Measurements from ENCODE around the gene THG1L. TPM values are rescaled to one million over a fixed set of nuclear protein-coding genes. Genes with fewer than 3 reads are reported as not detected.
A peak's percentile ranks its signal among the peaks of the same experiment; 100 is the strongest.

THG1L gene
- total RNA-seq, 1 donor from 2014 or later = 6.6 TPM

GRCh38 chr5:157710431-157710830 lies 20.8 kb upstream of the THG1L start:
- intact Hi-C loops (cut with micrococcal nuclease) = no loop called here
- Histone ChIP-seq H3K4me3 (no peak overlapping the region), H3K4me1 (no peaks in the 10 kb centered on the region), H3K27ac (replicated peaks) (no peak overlapping the region), H3K9me3 (replicated peaks) (no peaks in the 10 kb centered on the region), H3K36me3 (no peaks in the 10 kb centered on the region), H3K27me3 (ENCODE audit: low read depth) (no peaks in the 10 kb centered on the region)
- no peak for TF ChIP-seq CTCF (IDR thresholded peaks at IDR 0.05; ENCODE audit: borderline replicate concordance)
- DNase-seq = no peak

GRCh38 chr5:157710882-157711281 lies 20.3 kb upstream of the THG1L start:
- H3K27ac ChIP-seq (replicated peaks) = no peak overlapping the region
- intact Hi-C loops (cut with micrococcal nuclease) = no loop called here
- no peak overlapping the region for H3K4me3 ChIP-seq
- no peaks in the 10 kb centered on the region for H3K36me3 ChIP-seq
- no peaks in the 10 kb centered on the region for H3K27me3 ChIP-seq (ENCODE audit: low read depth)
- no peaks in the 10 kb centered on the region for H3K9me3 ChIP-seq (replicated peaks)
- DNase-seq = no peak
- H3K4me1 ChIP-seq = no peaks in the 10 kb centered on the region
- TF ChIP-seq CTCF (IDR thresholded peaks at IDR 0.05; ENCODE audit: borderline replicate concordance) = no peak

GRCh38 chr5:157713830-157714595 lies 17.2 kb upstream of the THG1L start:
- H3K27ac ChIP-seq (replicated peaks) = no peak overlapping the region
- peaks cover 8% of the 10 kb centered on the region for H3K4me1 ChIP-seq
- TF ChIP-seq CTCF (IDR thresholded peaks at IDR 0.05; ENCODE audit: borderline replicate concordance) = no peak
- H3K27me3 ChIP-seq (ENCODE audit: low read depth) = no peaks in the 10 kb centered on the region
- no peaks in the 10 kb centered on the region for H3K36me3 ChIP-seq
- no peak for DNase-seq
- H3K4me3 ChIP-seq = no peak overlapping the region
- H3K9me3 ChIP-seq (replicated peaks) = no peaks in the 10 kb centered on the region
- intact Hi-C loops (cut with micrococcal nuclease) = no loop called here

GRCh38 chr5:157714596-157714864 lies 16.7 kb upstream of the THG1L start:
- intact Hi-C loops (cut with micrococcal nuclease) = no loop called here
- H3K27ac ChIP-seq (replicated peaks) = no peak overlapping the region
- H3K36me3 ChIP-seq = no peaks in the 10 kb centered on the region
- H3K4me3 ChIP-seq = no peak overlapping the region
- no peaks in the 10 kb centered on the region for H3K27me3 ChIP-seq (ENCODE audit: low read depth)
- H3K9me3 ChIP-seq (replicated peaks) = no peaks in the 10 kb centered on the region
- TF ChIP-seq CTCF (IDR thresholded peaks at IDR 0.05; ENCODE audit: borderline replicate concordance) = no peak
- DNase-seq = no peak
- peaks cover 8% of the 10 kb centered on the region for H3K4me1 ChIP-seq

GRCh38 chr5:157718519-157718918 lies 12.7 kb upstream of the THG1L start:
- Histone ChIP-seq H3K36me3 (no peaks in the 10 kb centered on the region), H3K9me3 (replicated peaks) (peaks cover 3% of the 10 kb centered on the region), H3K27me3 (ENCODE audit: low read depth) (no peaks in the 10 kb centered on the region), H3K4me1 (peaks cover 8% of the 10 kb centered on the region), H3K27ac (replicated peaks) (peak overlapping the region; percentile 22), H3K4me3 (no peak overlapping the region)
- no peak for DNase-seq
- peak; percentile 74 for TF ChIP-seq CTCF (IDR thresholded peaks at IDR 0.05; ENCODE audit: borderline replicate concordance)
- intact Hi-C loops (cut with micrococcal nuclease) = loop anchor here (2.0 kb wide), 1 partner anchor 286 kb away; no protein-coding TSS in a partner anchor
